Measurements from ENCODE around the gene ELP1. TPM values are rescaled to one million over a fixed set of nuclear protein-coding genes. Genes with fewer than 3 reads are reported as not detected.

The ELP1 gene
- total and polyA plus RNA-seq, 2 donors (not counting 3 experiments of a cell fraction or from before 2014, with no cell fraction given) = 12.6 to 21.8 TPM

- no peak overlapping the region for H3K27ac ChIP-seq (ENCODE audit: insufficient read depth, low read depth, low read length)
- no TSS peak for BruUV-seq (replicated peaks)
- DNase-seq (ENCODE audit: low read depth, low spot score) (no peak), FAIRE-seq (no peak)
- H3K36me3 ChIP-seq (ENCODE audit: control insufficient read depth in 2 of 2, extremely low read depth in 1 of 2, insufficient read depth in 2 of 2, low read length in 2 of 2) = peaks cover 0 to 4% of the 10 kb centered on the region in 2 experiments
- H3K9me1 ChIP-seq (replicated peaks; ENCODE audit: control insufficient read depth, extremely low read depth, insufficient read depth, low read length) = no peaks in the 10 kb centered on the region
- TF ChIP-seq GATA2 (IDR thresholded peaks at IDR 0.05; ENCODE audit: insufficient read depth, insufficient read length, low read depth, low read length) = no peak
- TF ChIP-seq EZH2 (IDR thresholded peaks at IDR 0.05; ENCODE audit: borderline replicate concordance, low read depth, low read length, severe bottlenecking) = no peak
- TF ChIP-seq FOS (IDR thresholded peaks at IDR 0.05; ENCODE audit: borderline replicate concordance, insufficient read depth, low read length) = no peak
- TF ChIP-seq MYC (IDR thresholded peaks at IDR 0.05; ENCODE audit: low read depth, low read length) = no peak
- TF ChIP-seq POLR2A (IDR thresholded peaks at IDR 0.05; ENCODE audit: low read depth, low read length) = no peak
- TF ChIP-seq CTCF (IDR thresholded peaks at IDR 0.05; ENCODE audit: extremely low read depth in 1 of 2, insufficient read depth in 1 of 2, low read depth in 1 of 2, low read length in 2 of 2) = no peak
- no peak for TF ChIP-seq JUN (IDR thresholded peaks at IDR 0.05; ENCODE audit: borderline replicate concordance, insufficient read depth, insufficient read length, low read depth)
- no peak for TF ChIP-seq MAX (IDR thresholded peaks at IDR 0.05; ENCODE audit: insufficient read depth, insufficient read length)
- TF ChIP-seq POLR2AphosphoS5 (IDR thresholded peaks at IDR 0.05; ENCODE audit: insufficient read depth, low read depth, low read length) = no peak
- intact Hi-C loops (cut with micrococcal nuclease) = no loop called here
- no peaks in the 10 kb centered on the region for H3K9me3 ChIP-seq (replicated peaks; ENCODE audit: control insufficient read depth, insufficient read depth, low read length)
- no peaks in the 10 kb centered on the region for H3K79me2 ChIP-seq (ENCODE audit: control insufficient read depth, insufficient read depth, low read length)
- no peak overlapping the region for H3K4me2 ChIP-seq (ENCODE audit: insufficient read depth, low read length)
- dilution Hi-C loops (cut with MboI; ENCODE audit: extremely low pct_ligation_motif_present, low sequenced_read_pairs) = no loop called here
- POLR2A ChIA-PET = no interaction called here
- no peaks in the 10 kb centered on the region for H4K20me1 ChIP-seq (replicated peaks; ENCODE audit: control insufficient read depth, extremely low read depth, insufficient read depth, low read length)
- no peak overlapping the region for H3K9ac ChIP-seq (replicated peaks; ENCODE audit: extremely low read depth, insufficient read depth, low read length)
- CTCF ChIA-PET = interaction anchor here (0.6 kb wide), 1 partner anchor 1327 kb away, joined by 3 read pairs; no protein-coding TSS in a partner anchor
- no peak overlapping the region for H2AFZ ChIP-seq (ENCODE audit: low read depth, low read length)
- H3K4me3 ChIP-seq (replicated peaks in 1 of 3; ENCODE audit: insufficient read depth in 1 of 3, low read depth in 1 of 3, low read length in 3 of 3) = no peak overlapping the region
- H3K4me1 ChIP-seq (ENCODE audit: control insufficient read depth, extremely low read depth, insufficient read depth, low read length) = no peaks in the 10 kb centered on the region
- no peaks in the 10 kb centered on the region for H3K27me3 ChIP-seq (ENCODE audit: control insufficient read depth in 2 of 2, insufficient read depth in 2 of 2, low read length in 2 of 2)
Measured at GRCh38 chr9:108865037-108865436, 68.9 kb downstream of the ELP1 start.

All from endothelial cell of umbilical vein (primary cell).